ENCODE data around the gene NT5DC3.

GRCh38 chr12:103881261-103881660, 40.2 kb upstream of the NT5DC3 start:
- TF ChIP-seq, protein P1, sequence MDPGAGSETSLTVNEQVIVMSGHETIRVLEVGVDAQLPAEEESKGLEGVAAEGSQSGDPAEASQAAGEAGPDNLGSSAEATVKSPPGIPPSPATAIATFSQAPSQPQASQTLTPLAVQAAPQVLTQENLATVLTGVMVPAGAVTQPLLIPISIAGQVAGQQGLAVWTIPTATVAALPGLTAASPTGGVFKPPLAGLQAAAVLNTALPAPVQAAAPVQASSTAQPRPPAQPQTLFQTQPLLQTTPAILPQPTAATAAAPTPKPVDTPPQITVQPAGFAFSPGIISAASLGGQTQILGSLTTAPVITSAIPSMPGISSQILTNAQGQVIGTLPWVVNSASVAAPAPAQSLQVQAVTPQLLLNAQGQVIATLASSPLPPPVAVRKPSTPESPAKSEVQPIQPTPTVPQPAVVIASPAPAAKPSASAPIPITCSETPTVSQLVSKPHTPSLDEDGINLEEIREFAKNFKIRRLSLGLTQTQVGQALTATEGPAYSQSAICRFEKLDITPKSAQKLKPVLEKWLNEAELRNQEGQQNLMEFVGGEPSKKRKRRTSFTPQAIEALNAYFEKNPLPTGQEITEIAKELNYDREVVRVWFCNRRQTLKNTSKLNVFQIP (CRISPR knock-in tag; IDR thresholded peaks at IDR 0.05; ENCODE audit: borderline replicate concordance, low read depth) = no peak
- no peak for TF ChIP-seq RARB (CRISPR knock-in tag; IDR thresholded peaks at IDR 0.05)
- TF ChIP-seq GLIS3 (CRISPR knock-in tag; IDR thresholded peaks at IDR 0.05) = no peak
- TF ChIP-seq ZNF8 (CRISPR knock-in tag; IDR thresholded peaks at IDR 0.05) = no peak

Data from SK-N-SH treated with all-trans-retinoic acid at 6 μM for 48 hours (cell line).